Vagina (tissue), 2 donors: ENCODE data around the gene ADGRG2.

Experiments used
- CTCF ChIP-seq, 3 experiments: fragments of 450-650 bp in 2 of 3; fragments of 200-600 bp in 1 of 3; sonication (generic) in 1 of 3; IDR thresholded peaks; one replicate each; pipeline ENCODE4 v1.5.1; 2017 to 2019; ENCODE audit warnings: antibody characterized with exemption in 3 of 3, mild to moderate bottlenecking in 2 of 3, moderate library complexity in 2 of 3
- POLR2A ChIP-seq, 2 donors: fragments of 450-650 bp; IDR thresholded peaks; one replicate each; pipeline ENCODE4 v1.6.1; 2017; ENCODE audit warnings: antibody characterized with exemption in 2 of 2, mild to moderate bottlenecking in 2 of 2, moderate library complexity in 2 of 2
- POLR2AphosphoS5 ChIP-seq, 2 donors: sonication (generic); formaldehyde crosslinking; IDR thresholded peaks; one replicate each; pipeline ENCODE4 v1.9.0; 2017; ENCODE audit warnings: antibody characterized with exemption in 2 of 2, mild to moderate bottlenecking in 2 of 2, low read depth in 1 of 2; ENCODE audit not compliant: insufficient read depth in 1 of 2

GRCh38 chrX:19133784-19134183 is 11.5 kb upstream of the ADGRG2 start:
- TF ChIP-seq CTCF (IDR thresholded peaks at IDR 0.05) (no peak), POLR2A (IDR thresholded peaks at IDR 0.05) (no peak), POLR2AphosphoS5 (IDR thresholded peaks at IDR 0.05; ENCODE audit: insufficient read depth in 1 of 2, low read depth in 1 of 2) (no peak)
